Thyroid gland (tissue), 4 donors: Measurements from ENCODE around the gene GPSM1.

Experiments
- CTCF ChIP-seq, 6 experiments: fragments of 200-600 bp in 3 of 6; fragments of 450-650 bp in 3 of 6; sonication (generic) in 3 of 6; IDR thresholded peaks; one replicate each; pipeline ENCODE4 v1.5.1; 2016 to 2019; ENCODE audit warnings: antibody characterized with exemption in 6 of 6, mild to moderate bottlenecking in 2 of 6, inconsistent platforms in 1 of 6, moderate library complexity in 1 of 6
- POLR2A ChIP-seq, 2 donors: fragments of 450-650 bp; IDR thresholded peaks; one replicate each; pipeline ENCODE4 v1.6.1; 2017; ENCODE audit warnings: antibody characterized with exemption in 2 of 2, mild to moderate bottlenecking in 2 of 2, moderate library complexity in 1 of 2

DNA sequence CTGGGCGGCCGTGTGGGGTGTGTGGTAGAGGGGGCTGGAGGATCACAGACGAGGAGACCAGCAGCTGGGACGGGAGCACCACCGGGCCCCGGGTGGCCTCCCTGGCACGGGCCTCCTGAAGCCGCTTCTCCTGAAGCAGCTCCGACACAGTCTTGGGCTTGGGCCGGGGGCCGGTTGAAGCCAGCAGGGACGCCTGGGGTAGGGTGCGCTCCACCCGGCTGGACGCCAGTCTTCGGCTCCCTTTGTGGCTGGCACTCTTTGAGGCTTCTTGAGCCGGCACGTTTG is 51.6 kb downstream of the GPSM1 start:
- TF ChIP-seq CTCF (IDR thresholded peaks at IDR 0.05) (no peak), POLR2A (IDR thresholded peaks at IDR 0.05) (no peak)
